Measurements from ENCODE around the gene TMEM203. TPM values are rescaled to one million over a fixed set of nuclear protein-coding genes. Genes with fewer than 3 reads are reported as not detected.

Gene TMEM203
- polyA plus RNA-seq, 1 donor from 2014 or later: 61.1 TPM

GRCh38 chr9:137251194-137251461 lies 45.7 kb upstream of the TMEM203 start, which contains the start of gene STPG3:
STPG3 (plus strand) TSS chr9:137251286; CDS start chr9:137251287, 1 bp downstream.
- Histone ChIP-seq H2AFZ (ENCODE audit: low read depth, low read length) (no peak within 1 kb of the TSS), H3K4me2 (ENCODE audit: low read length) (no peak within 1 kb of the TSS), H3K4me3 (ENCODE audit: low read length) (no peak within 1 kb of the TSS), H3K79me2 (replicated peaks; ENCODE audit: insufficient read depth, low read length) (peaks cover 8% of the 10 kb centered on the region), H3F3A (ENCODE audit: insufficient read depth, low read length, poor library complexity, severe bottlenecking) (no peaks in the 10 kb centered on the region), H3K9me3 (ENCODE audit: low read length) (no peaks in the 10 kb centered on the region), H3K27me3 (ENCODE audit: insufficient read depth, low read depth, low read length) (no peaks in the 10 kb centered on the region), H3K9ac (ENCODE audit: low read length) (no peak within 1 kb of the TSS), H3K36me3 (ENCODE audit: insufficient read depth, low read length) (no peaks in the 10 kb centered on the region), H3K9me2 (ENCODE audit: insufficient read depth, low read length) (no peaks in the 10 kb centered on the region), H3K27ac (ENCODE audit: low read length) (no peak within 1 kb of the TSS), H4K20me1 (ENCODE audit: insufficient read depth) (no peaks in the 10 kb centered on the region)
- TF ChIP-seq SMC3 (conservative IDR thresholded peaks at IDR 0.05; ENCODE audit: poor library complexity) (no peak), CTCF (IDR thresholded peaks at IDR 0.05; ENCODE audit: poor library complexity, severe bottlenecking) (no peak)

DNA sequence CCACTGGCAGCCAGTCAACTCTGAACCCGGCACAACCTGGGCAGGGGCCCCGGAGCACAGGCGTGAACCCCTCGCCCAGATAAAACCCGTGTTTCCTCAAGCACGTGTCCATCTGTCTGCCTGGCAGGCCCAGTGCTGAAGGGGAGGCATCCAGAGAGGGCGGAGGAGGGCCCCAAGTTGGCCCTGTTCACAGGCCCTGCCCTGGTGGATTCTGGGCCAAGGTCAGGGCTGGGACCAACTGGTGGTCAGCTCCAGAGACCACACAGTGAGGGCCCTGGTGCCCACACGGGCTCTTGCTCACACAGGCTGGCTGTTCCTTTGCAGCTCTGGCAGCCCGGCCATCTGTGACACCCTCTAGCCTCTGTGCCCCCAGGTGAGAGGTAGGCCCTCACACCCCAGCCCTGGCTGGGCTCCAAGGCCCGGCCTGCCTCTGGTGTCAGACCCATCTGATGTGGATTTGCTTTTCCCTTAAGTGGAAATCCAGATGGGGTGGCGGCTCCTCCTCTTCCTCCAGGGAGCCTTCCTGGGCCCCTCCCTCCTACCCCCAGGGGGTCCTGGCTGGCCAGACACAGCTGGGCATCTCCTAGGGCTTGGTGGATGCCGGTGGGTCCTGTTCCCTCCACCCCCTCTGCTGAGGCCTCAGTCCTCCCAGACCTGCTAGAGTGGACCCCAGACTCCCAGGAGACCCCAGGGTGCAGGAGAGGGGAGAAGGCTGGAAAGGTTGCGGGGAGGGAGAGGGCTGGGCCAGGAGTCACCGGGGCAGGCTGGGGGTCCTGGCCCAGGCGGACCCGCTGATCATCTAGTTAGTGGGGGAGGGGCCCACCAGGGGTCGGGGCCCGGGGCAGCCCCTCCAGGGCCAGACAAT lies 45.1 kb upstream of the TMEM203 start:
- no peak overlapping the region for H3K9ac ChIP-seq (ENCODE audit: low read length)
- H3K9me2 ChIP-seq (ENCODE audit: insufficient read depth, low read length): no peaks in the 10 kb centered on the region
- no peaks in the 10 kb centered on the region for H4K20me1 ChIP-seq (ENCODE audit: insufficient read depth)
- H3K27me3 ChIP-seq (ENCODE audit: insufficient read depth, low read depth, low read length): no peaks in the 10 kb centered on the region
- H3K4me3 ChIP-seq (ENCODE audit: low read length): no peak overlapping the region
- no peaks in the 10 kb centered on the region for H3F3A ChIP-seq (ENCODE audit: insufficient read depth, low read length, poor library complexity, severe bottlenecking)
- no peak overlapping the region for H2AFZ ChIP-seq (ENCODE audit: low read depth, low read length)
- H3K27ac ChIP-seq (ENCODE audit: low read length): no peak overlapping the region
- no peak for TF ChIP-seq CTCF (IDR thresholded peaks at IDR 0.05; ENCODE audit: poor library complexity, severe bottlenecking)
- TF ChIP-seq TAF1 (IDR thresholded peaks at IDR 0.05; ENCODE audit: low read depth): no peak
- TF ChIP-seq MXI1 (conservative IDR thresholded peaks at IDR 0.05; ENCODE audit: poor library complexity, severe bottlenecking): no peak
- TF ChIP-seq EZH2 (IDR thresholded peaks at IDR 0.05; ENCODE audit: borderline replicate concordance, insufficient read depth, low read length, poor library complexity, severe bottlenecking): no peak
- TF ChIP-seq, protein P1, sequence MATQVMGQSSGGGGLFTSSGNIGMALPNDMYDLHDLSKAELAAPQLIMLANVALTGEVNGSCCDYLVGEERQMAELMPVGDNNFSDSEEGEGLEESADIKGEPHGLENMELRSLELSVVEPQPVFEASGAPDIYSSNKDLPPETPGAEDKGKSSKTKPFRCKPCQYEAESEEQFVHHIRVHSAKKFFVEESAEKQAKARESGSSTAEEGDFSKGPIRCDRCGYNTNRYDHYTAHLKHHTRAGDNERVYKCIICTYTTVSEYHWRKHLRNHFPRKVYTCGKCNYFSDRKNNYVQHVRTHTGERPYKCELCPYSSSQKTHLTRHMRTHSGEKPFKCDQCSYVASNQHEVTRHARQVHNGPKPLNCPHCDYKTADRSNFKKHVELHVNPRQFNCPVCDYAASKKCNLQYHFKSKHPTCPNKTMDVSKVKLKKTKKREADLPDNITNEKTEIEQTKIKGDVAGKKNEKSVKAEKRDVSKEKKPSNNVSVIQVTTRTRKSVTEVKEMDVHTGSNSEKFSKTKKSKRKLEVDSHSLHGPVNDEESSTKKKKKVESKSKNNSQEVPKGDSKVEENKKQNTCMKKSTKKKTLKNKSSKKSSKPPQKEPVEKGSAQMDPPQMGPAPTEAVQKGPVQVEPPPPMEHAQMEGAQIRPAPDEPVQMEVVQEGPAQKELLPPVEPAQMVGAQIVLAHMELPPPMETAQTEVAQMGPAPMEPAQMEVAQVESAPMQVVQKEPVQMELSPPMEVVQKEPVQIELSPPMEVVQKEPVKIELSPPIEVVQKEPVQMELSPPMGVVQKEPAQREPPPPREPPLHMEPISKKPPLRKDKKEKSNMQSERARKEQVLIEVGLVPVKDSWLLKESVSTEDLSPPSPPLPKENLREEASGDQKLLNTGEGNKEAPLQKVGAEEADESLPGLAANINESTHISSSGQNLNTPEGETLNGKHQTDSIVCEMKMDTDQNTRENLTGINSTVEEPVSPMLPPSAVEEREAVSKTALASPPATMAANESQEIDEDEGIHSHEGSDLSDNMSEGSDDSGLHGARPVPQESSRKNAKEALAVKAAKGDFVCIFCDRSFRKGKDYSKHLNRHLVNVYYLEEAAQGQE (IDR thresholded peaks at IDR 0.05; ENCODE audit: borderline replicate concordance): no peak
- no peak for TF ChIP-seq POLR2AphosphoS5 (IDR thresholded peaks at IDR 0.05)
- TF ChIP-seq RAD21 (conservative IDR thresholded peaks at IDR 0.05): no peak
- no peak for TF ChIP-seq EP300 (conservative IDR thresholded peaks at IDR 0.05; ENCODE audit: poor library complexity, severe bottlenecking)
- TF ChIP-seq SMC3 (conservative IDR thresholded peaks at IDR 0.05; ENCODE audit: poor library complexity): no peak
- H3K79me2 ChIP-seq (replicated peaks; ENCODE audit: insufficient read depth, low read length): peaks cover 3% of the 10 kb centered on the region
- H3K9me3 ChIP-seq (ENCODE audit: low read length): no peaks in the 10 kb centered on the region
- no peak overlapping the region for H3K4me2 ChIP-seq (ENCODE audit: low read length)
- no peaks in the 10 kb centered on the region for H3K36me3 ChIP-seq (ENCODE audit: insufficient read depth, low read length)
